Measurements from ENCODE around the gene ELOA2.
"Not testable (repeated sequence)": the region's sequence is repeated elsewhere in the genome, so short reads cannot be mapped to it uniquely, and the experiment has no call there.

GRCh38 chr18:47030887-47031286 is 4.5 kb downstream of the ELOA2 start:
- TF ChIP-seq, protein P1, sequence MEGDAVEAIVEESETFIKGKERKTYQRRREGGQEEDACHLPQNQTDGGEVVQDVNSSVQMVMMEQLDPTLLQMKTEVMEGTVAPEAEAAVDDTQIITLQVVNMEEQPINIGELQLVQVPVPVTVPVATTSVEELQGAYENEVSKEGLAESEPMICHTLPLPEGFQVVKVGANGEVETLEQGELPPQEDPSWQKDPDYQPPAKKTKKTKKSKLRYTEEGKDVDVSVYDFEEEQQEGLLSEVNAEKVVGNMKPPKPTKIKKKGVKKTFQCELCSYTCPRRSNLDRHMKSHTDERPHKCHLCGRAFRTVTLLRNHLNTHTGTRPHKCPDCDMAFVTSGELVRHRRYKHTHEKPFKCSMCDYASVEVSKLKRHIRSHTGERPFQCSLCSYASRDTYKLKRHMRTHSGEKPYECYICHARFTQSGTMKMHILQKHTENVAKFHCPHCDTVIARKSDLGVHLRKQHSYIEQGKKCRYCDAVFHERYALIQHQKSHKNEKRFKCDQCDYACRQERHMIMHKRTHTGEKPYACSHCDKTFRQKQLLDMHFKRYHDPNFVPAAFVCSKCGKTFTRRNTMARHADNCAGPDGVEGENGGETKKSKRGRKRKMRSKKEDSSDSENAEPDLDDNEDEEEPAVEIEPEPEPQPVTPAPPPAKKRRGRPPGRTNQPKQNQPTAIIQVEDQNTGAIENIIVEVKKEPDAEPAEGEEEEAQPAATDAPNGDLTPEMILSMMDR (IDR thresholded peaks at IDR 0.05; ENCODE audit: low read depth, low read length, poor library complexity, severe bottlenecking), result not testable (repeated sequence)
- not testable (repeated sequence) for TF ChIP-seq EZH2phosphoT487 (IDR thresholded peaks at IDR 0.05; ENCODE audit: borderline replicate concordance, low read length)

Data from DOHH2 (cell line).